ENCODE measurements around the gene SLC44A1.
A peak's percentile ranks its signal among the peaks of the same experiment; 100 is the strongest.

The SLC44A1 gene

GRCh38 chr9:105437704-105438103 lies 193.3 kb downstream of the SLC44A1 start:
- no peak for DNase-seq

GRCh38 chr9:105438141-105438806 lies 193.8 kb downstream of the SLC44A1 start:
- no peak for DNase-seq

GRCh38 chr9:105439428-105439827 lies 195.0 kb downstream of the SLC44A1 start:
- DNase-seq: no peak

GRCh38 chr9:105441616-105442160 lies 197.2 kb downstream of the SLC44A1 start:
- DNase-seq: no peak

DNA sequence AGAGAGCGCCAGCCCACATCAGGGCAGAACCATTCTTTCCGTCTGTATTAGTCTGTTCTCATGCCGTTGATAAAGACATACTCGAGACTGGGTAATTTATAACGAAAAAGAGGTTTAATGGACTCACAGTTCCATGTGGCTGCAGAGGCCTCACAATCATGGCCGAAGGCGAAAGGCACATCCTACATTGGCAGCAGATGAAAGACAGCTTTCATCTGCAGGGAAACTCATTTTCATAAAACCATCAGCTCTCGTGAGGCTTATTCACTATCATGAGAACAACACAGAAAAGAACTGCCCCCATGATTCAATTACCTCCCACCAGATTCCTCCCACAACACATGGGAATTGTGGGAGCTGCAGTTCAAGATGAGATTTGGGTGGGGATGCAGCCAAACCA lies 198.7 kb downstream of the SLC44A1 start:
- no peak for DNase-seq

GRCh38 chr9:105444130-105444529 lies 199.7 kb downstream of the SLC44A1 start:
- no peak for DNase-seq

GRCh38 chr9:105445203-105445881 lies 200.9 kb downstream of the SLC44A1 start:
- DNase-seq: no peak

- DNase-seq: no peak
These were observed 202.9 kb downstream of the SLC44A1 start for GRCh38 chr9:105447386-105447813.

DNA sequence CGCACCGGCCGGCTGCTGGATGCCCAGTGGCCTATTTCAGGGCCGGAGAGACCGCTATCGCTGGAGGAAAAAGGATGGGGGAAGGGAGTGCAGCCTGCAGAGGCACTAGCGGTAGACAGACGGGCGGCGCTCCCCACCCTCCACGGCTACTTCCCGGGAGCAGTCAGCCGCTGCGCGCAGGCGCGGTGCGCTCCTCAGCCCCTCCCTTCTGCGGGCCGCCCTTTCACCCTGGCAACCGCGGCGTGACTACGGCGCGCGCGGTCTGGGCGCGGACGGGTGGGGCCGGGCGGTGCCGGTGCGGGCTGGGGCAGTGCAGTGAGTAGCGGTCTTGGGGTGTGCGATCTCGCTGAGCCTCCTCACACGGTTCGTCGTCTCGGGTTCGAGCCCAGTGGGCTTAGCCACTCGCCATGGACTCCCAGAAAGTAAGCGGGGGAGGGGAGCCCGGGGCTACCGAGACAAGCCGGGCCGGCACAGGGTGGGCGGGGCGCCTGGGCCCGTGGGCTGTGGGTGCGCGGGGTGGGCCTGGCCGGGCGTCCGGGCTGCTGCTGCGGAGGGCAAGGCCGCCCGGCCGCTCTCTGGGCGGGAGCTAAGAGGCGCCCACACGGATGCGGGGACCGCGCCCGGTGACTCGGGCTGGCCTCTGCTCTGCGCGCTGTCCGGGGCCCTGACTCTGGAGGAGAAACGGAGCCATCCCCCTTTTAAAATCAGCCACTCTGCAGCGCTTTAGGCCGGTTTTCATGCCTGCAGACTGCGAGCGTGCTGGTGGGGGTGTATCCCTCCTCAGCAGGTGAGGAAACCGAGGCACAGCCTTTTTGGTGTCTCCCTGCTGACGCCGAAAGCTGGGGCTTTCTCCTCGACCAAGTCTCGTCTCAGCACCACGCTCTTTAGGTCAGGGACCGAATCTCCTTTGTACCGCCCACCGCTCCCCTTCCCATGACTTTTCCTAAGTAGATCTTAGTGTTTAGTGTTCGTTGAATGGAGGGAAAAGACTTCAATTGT lies 203.7 kb downstream of the SLC44A1 start, which contains the start of gene FSD1L:
TSS of gene FSD1L (plus strand) at position 221 of the 999 bp plus-strand sequence. CDS start at position 408, 187 bp downstream.
- DNase-seq: peak; percentile 98

DNA sequence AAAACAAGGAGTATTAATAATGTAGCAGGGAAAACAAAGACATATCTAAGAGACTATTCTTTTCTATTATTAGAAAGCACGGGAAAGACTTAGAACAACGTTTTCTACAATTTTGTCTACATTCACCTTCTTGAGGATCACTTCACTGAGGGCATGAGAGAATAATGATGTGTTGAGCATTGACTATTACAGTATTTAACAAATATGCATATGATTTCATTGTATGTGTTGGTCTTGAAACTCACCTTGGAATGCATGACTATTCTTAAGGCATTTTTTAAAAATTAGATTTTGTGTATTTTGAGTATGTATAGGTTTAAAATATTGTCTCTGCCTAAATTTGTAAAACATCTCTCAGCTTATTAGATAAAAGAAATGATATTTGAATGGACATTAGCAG lies 204.6 kb downstream of the SLC44A1 start:
- no peak for DNase-seq

- no peak for DNase-seq
These were observed 207.7 kb downstream of the SLC44A1 start for GRCh38 chr9:105452185-105452584.

GRCh38 chr9:105455836-105456475 lies 211.5 kb downstream of the SLC44A1 start:
- DNase-seq: no peak

- no peak for DNase-seq
These were observed 213.3 kb downstream of the SLC44A1 start for GRCh38 chr9:105457560-105458294.

DNA sequence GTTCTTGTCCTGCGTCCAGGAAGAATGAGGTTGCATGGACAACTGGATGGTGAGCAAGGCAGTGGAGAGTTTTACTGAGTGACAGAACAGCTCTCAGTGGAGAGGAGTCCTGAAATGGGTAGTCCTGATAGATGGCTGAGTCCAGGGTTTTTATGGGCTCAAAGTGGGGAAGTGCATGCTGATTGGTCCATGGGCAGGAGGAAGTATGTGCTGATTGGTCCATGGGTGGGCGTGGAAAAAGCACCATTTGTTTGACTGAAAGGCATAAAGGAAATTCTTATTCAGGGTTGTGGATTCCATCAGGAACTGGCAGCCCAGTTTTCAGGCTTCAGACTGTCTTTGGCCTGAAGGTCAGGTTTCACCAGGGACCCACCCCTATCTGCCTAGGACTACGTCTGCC lies 214.0 kb downstream of the SLC44A1 start:
- no peak for DNase-seq

DNA sequence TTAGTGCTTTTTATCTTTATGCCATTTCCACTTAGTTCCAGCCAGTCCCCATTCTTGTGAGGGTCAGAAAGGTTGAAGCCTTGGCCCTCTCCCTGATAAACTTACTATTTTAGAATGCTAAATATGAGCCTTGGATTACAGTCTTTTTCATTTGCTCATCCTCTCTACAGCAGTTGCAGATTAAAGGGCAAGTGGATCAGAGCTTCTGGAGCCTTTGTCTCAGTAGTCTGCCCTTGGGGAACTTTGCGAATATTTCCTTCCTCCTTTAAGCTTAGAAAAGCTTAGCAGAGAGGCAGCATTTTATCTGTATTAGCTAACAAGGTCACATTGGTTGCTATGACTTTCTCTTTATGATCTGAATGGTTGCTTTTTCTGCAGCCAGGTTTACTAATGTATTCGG lies 214.9 kb downstream of the SLC44A1 start:
- DNase-seq: no peak

- no peak for DNase-seq
These were observed 222.5 kb downstream of the SLC44A1 start for GRCh38 chr9:105466898-105467455.

DNA sequence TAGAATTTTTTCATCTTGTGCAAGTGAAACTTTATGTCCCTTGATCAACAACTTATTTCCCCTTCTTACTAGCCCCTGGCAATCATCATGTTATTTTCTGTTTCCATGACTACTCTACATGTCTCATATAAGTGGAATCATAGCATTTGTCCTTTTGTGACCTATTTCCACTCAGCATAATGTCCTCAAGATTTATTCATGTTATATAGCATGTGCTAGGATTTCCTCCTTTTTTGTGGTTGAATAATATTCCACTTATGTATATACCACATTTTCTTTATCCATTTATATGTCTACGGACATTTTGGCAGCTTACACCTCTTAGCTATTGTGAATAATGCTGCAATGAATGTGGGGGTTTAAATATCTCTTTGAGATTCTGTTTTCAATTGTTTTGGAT lies 224.4 kb downstream of the SLC44A1 start:
- no peak for DNase-seq

GRCh38 chr9:105473221-105473620 lies 228.8 kb downstream of the SLC44A1 start:
- DNase-seq: no peak

DNA sequence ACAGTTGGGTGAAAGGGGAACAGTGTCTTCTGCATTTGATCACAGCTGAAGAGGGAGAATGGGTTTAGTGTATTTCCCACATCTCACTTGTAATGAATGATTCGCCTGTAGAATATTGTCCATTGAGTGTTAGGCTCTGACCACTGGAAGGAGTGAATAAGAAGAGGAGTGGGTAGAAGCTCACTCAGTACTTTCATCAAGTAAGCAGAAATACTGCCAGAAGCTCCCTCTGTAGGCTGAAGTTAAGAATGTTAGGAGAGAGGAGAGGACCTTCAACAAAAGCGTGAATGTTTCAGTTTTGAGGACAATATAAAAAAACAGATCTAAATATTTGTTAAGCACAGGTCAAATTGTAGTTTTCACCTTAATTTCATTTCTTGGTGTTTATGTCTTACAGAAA lies 230.9 kb downstream of the SLC44A1 start:
- no peak for DNase-seq

DNA sequence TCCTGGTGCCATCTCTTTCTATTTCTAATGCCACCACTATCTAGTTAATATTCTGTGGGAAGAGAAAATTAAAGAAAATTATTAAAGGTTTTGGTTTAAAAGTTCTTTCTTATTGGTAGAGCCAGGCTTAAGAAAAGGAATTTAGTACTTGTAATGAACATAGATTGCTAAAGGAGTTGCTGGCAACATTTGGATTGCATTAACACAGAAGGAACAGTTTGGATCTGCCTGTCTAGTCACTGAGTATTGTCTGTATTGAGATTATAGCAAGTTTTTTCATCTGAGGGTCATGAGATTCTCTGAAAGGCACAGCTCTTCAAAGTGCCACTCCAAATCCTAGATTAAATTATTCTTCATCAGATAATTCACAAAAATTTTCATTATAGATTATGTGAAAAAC lies 235.4 kb downstream of the SLC44A1 start:
- DNase-seq: no peak

- no peak for DNase-seq
These were observed 239.2 kb downstream of the SLC44A1 start for GRCh38 chr9:105483618-105484017.
